ENCODE results near the gene CPLANE2.

The CPLANE2 gene

DNA sequence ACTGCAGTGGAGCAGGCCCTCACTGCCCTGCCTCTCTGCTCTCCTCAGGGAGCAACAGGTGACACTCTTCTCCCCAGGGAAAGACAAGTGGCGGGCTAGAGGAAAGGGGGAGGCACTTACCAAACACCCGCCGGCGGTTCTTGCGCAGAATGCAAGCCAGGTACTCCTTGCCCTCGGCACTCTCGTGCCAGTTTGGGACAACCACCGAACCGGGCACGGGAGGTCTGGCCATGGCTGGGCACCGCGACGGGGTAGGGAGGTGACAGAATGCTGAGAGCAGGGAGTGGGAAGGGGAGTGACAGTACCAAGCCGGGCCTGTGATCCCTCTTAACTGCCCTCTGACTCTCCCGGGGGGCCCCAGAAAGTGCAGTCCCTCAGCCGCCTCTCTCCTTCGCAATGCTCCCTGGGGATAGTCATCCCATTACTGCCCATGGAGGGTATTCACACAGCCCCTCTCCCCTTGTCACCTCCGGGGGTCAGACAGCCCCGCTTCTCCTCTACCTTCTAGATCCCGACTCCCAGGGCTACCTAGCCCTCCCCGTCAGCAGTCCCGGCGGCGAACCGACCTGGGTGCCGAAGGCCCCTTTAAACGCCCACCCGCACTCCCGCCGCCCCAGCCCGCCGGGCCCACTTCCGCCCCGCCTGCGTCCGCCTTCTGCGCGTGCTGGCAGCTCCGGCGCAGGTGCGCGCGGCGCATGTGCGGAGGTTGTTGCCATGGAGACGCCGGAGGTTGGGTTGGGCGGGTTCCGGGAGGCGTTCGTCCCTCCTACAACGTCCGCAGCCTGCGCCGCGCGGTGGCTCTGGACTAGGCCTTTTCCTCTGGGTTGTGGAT lies at the start of gene CPLANE2 (continued):
- TF ChIP-seq, protein P1, sequence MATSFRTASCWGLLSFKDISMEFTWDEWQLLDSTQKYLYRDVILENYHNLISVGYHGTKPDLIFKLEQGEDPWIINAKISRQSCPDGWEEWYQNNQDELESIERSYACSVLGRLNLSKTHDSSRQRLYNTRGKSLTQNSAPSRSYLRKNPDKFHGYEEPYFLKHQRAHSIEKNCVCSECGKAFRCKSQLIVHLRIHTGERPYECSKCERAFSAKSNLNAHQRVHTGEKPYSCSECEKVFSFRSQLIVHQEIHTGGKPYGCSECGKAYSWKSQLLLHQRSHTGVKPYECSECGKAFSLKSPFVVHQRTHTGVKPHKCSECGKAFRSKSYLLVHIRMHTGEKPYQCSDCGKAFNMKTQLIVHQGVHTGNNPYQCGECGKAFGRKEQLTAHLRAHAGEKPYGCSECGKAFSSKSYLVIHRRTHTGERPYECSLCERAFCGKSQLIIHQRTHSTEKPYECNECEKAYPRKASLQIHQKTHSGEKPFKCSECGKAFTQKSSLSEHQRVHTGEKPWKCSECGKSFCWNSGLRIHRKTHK (tag by site-specific recombination; IDR thresholded peaks at IDR 0.05) = no peak
- TF ChIP-seq, protein P2, sequence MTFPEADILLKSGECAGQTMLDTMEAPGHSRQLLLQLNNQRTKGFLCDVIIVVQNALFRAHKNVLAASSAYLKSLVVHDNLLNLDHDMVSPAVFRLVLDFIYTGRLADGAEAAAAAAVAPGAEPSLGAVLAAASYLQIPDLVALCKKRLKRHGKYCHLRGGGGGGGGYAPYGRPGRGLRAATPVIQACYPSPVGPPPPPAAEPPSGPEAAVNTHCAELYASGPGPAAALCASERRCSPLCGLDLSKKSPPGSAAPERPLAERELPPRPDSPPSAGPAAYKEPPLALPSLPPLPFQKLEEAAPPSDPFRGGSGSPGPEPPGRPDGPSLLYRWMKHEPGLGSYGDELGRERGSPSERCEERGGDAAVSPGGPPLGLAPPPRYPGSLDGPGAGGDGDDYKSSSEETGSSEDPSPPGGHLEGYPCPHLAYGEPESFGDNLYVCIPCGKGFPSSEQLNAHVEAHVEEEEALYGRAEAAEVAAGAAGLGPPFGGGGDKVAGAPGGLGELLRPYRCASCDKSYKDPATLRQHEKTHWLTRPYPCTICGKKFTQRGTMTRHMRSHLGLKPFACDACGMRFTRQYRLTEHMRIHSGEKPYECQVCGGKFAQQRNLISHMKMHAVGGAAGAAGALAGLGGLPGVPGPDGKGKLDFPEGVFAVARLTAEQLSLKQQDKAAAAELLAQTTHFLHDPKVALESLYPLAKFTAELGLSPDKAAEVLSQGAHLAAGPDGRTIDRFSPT (tag by site-specific recombination; IDR thresholded peaks at IDR 0.05) = peak; percentile 89
- TF ChIP-seq, protein P3, sequence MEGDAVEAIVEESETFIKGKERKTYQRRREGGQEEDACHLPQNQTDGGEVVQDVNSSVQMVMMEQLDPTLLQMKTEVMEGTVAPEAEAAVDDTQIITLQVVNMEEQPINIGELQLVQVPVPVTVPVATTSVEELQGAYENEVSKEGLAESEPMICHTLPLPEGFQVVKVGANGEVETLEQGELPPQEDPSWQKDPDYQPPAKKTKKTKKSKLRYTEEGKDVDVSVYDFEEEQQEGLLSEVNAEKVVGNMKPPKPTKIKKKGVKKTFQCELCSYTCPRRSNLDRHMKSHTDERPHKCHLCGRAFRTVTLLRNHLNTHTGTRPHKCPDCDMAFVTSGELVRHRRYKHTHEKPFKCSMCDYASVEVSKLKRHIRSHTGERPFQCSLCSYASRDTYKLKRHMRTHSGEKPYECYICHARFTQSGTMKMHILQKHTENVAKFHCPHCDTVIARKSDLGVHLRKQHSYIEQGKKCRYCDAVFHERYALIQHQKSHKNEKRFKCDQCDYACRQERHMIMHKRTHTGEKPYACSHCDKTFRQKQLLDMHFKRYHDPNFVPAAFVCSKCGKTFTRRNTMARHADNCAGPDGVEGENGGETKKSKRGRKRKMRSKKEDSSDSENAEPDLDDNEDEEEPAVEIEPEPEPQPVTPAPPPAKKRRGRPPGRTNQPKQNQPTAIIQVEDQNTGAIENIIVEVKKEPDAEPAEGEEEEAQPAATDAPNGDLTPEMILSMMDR (tag by site-specific recombination; IDR thresholded peaks at IDR 0.05) = 0 out of 2 replicates have a peak, but pooled peaks have one; percentile 5
- TF ChIP-seq, protein P4, sequence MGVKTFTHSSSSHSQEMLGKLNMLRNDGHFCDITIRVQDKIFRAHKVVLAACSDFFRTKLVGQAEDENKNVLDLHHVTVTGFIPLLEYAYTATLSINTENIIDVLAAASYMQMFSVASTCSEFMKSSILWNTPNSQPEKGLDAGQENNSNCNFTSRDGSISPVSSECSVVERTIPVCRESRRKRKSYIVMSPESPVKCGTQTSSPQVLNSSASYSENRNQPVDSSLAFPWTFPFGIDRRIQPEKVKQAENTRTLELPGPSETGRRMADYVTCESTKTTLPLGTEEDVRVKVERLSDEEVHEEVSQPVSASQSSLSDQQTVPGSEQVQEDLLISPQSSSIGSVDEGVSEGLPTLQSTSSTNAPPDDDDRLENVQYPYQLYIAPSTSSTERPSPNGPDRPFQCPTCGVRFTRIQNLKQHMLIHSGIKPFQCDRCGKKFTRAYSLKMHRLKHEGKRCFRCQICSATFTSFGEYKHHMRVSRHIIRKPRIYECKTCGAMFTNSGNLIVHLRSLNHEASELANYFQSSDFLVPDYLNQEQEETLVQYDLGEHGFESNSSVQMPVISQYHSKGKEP (tag by site-specific recombination; IDR thresholded peaks at IDR 0.05) = peak; percentile 7; the same call in 1 of the 2 replicates
- TF ChIP-seq ZNF416 (tag by site-specific recombination; IDR thresholded peaks at IDR 0.05) = no peak
- TF ChIP-seq, protein P5, sequence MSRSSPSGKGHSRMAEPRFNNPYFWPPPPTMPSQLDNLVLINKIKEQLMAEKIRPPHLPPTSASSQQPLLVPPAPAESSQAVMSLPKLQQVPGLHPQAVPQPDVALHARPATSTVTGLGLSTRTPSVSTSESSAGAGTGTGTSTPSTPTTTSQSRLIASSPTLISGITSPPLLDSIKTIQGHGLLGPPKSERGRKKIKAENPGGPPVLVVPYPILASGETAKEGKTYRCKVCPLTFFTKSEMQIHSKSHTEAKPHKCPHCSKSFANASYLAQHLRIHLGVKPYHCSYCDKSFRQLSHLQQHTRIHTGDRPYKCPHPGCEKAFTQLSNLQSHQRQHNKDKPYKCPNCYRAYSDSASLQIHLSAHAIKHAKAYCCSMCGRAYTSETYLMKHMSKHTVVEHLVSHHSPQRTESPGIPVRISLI (tag by site-specific recombination; IDR thresholded peaks at IDR 0.05) = no peak
- TF ChIP-seq, protein P6, sequence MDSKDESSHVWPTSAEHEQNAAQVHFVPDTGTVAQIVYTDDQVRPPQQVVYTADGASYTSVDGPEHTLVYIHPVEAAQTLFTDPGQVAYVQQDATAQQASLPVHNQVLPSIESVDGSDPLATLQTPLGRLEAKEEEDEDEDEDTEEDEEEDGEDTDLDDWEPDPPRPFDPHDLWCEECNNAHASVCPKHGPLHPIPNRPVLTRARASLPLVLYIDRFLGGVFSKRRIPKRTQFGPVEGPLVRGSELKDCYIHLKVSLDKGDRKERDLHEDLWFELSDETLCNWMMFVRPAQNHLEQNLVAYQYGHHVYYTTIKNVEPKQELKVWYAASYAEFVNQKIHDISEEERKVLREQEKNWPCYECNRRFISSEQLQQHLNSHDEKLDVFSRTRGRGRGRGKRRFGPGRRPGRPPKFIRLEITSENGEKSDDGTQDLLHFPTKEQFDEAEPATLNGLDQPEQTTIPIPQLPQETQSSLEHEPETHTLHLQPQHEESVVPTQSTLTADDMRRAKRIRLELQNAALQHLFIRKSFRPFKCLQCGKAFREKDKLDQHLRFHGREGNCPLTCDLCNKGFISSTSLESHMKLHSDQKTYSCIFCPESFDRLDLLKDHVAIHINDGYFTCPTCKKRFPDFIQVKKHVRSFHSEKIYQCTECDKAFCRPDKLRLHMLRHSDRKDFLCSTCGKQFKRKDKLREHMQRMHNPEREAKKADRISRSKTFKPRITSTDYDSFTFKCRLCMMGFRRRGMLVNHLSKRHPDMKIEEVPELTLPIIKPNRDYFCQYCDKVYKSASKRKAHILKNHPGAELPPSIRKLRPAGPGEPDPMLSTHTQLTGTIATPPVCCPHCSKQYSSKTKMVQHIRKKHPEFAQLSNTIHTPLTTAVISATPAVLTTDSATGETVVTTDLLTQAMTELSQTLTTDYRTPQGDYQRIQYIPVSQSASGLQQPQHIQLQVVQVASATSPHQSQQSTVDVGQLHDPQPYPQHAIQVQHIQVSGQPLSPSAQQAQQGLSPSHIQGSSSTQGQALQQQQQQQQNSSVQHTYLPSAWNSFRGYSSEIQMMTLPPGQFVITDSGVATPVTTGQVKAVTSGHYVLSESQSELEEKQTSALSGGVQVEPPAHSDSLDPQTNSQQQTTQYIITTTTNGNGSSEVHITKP (tag by site-specific recombination; IDR thresholded peaks at IDR 0.05) = peak; percentile 55
- TF ChIP-seq ZNF530 (tag by site-specific recombination; IDR thresholded peaks at IDR 0.05; ENCODE audit: low read depth) = no peak
- TF ChIP-seq ZBTB7A (tag by site-specific recombination; IDR thresholded peaks at IDR 0.05; ENCODE audit: low read depth) = peak; percentile 84
- TF ChIP-seq, protein P7, sequence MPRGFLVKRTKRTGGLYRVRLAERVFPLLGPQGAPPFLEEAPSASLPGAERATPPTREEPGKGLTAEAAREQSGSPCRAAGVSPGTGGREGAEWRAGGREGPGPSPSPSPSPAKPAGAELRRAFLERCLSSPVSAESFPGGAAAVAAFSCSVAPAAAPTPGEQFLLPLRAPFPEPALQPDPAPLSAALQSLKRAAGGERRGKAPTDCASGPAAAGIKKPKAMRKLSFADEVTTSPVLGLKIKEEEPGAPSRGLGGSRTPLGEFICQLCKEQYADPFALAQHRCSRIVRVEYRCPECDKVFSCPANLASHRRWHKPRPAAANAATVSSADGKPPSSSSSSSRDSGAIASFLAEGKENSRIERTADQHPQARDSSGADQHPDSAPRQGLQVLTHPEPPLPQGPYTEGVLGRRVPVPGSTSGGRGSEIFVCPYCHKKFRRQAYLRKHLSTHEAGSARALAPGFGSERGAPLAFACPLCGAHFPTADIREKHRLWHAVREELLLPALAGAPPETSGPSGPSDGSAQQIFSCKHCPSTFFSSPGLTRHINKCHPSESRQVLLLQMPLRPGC (tag by site-specific recombination; IDR thresholded peaks at IDR 0.05) = peak; percentile 82; the same call in 1 of the 2 replicates
- no peak for TF ChIP-seq ZNF558 (tag by site-specific recombination; IDR thresholded peaks at IDR 0.05)
- TF ChIP-seq ZNF341 (tag by site-specific recombination; IDR thresholded peaks at IDR 0.05; ENCODE audit: low read depth) = peak; percentile 23; the same call in 1 of the 2 replicates
- TF ChIP-seq, protein P8, sequence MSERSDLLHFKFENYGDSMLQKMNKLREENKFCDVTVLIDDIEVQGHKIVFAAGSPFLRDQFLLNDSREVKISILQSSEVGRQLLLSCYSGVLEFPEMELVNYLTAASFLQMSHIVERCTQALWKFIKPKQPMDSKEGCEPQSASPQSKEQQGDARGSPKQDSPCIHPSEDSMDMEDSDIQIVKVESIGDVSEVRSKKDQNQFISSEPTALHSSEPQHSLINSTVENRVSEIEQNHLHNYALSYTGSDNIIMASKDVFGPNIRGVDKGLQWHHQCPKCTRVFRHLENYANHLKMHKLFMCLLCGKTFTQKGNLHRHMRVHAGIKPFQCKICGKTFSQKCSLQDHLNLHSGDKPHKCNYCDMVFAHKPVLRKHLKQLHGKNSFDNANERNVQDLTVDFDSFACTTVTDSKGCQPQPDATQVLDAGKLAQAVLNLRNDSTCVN (tag by site-specific recombination; optimal IDR thresholded peaks at IDR 0.05) = peak; percentile 93
- TF ChIP-seq GLI4 (tag by site-specific recombination; IDR thresholded peaks at IDR 0.05) = 0 out of 2 replicates have a peak, but pooled peaks have one; percentile 55
- TF ChIP-seq, protein P9, sequence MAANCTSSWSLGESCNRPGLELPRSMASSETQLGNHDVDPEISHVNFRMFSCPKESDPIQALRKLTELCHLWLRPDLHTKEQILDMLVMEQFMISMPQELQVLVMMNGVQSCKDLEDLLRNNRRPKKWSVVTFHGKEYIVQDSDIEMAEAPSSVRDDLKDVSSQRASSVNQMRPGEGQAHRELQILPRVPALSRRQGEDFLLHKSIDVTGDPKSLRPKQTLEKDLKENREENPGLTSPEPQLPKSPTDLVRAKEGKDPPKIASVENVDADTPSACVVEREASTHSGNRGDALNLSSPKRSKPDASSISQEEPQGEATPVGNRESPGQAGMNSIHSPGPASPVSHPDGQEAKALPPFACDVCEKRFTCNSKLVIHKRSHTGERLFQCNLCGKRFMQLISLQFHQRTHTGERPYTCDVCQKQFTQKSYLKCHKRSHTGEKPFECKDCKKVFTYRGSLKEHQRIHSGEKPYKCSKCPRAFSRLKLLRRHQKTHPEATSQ (tag by site-specific recombination; IDR thresholded peaks at IDR 0.05) = 0 out of 2 replicates have a peak, but pooled peaks have one; percentile 47
- peak; percentile 99 for TF ChIP-seq ZBTB8A (tag by site-specific recombination; IDR thresholded peaks at IDR 0.05)
- 0 out of 2 replicates have a peak, but pooled peaks have one; percentile 45 for TF ChIP-seq ZNF792 (tag by site-specific recombination; IDR thresholded peaks at IDR 0.05)
- TF ChIP-seq ZNF221 (tag by site-specific recombination; IDR thresholded peaks at IDR 0.05; ENCODE audit: borderline replicate concordance) = no peak
- 0 out of 2 replicates have a peak, but pooled peaks have one; percentile 32 for TF ChIP-seq YY1 (tag by site-specific recombination; IDR thresholded peaks at IDR 0.05)
- TF ChIP-seq ZSCAN16 (tag by site-specific recombination; IDR thresholded peaks at IDR 0.05) = 0 out of 2 replicates have a peak, but pooled peaks have one; percentile 12
